Fibroblast of skin of left biceps (primary cell): Measurements from ENCODE around the gene NAE1.

Source experiments
- DNase-seq, 2 experiments: peaks; one replicate each; pipeline ENCODE4 v3.0.0-alpha.2; 2013; ENCODE audit warnings: low read depth in 2 of 2

NAE1 gene

GRCh38 chr16:66850115-66850815, 19.5 kb upstream of the NAE1 start:
- DNase-seq = no peak

GRCh38 chr16:66849549-66849948, 18.8 kb upstream of the NAE1 start:
- no peak for DNase-seq

GRCh38 chr16:66849021-66849420, 18.2 kb upstream of the NAE1 start:
- DNase-seq = no peak

GRCh38 chr16:66848172-66848571, 17.4 kb upstream of the NAE1 start:
- DNase-seq = no peak

- DNase-seq = no peak
Measured at GRCh38 chr16:66847533-66848067, 16.8 kb upstream of the NAE1 start.

- no peak for DNase-seq
Measured at GRCh38 chr16:66846831-66847230, 16.1 kb upstream of the NAE1 start.

GRCh38 chr16:66846266-66846665, 15.5 kb upstream of the NAE1 start:
- DNase-seq = no peak

- no peak for DNase-seq
Measured at GRCh38 chr16:66845791-66846221, 15.0 kb upstream of the NAE1 start.

GRCh38 chr16:66845080-66845410, 14.3 kb upstream of the NAE1 start:
- DNase-seq = no peak

GRCh38 chr16:66844342-66845079, 13.7 kb upstream of the NAE1 start, which contains the start of gene CA7:
TSS of gene CA7 (plus strand) at chr16:66844414. CDS start at chr16:66844488, 74 bp downstream.
- no peak for DNase-seq

- no peak for DNase-seq
Measured at GRCh38 chr16:66844009-66844341, 13.2 kb upstream of the NAE1 start.

GRCh38 chr16:66843191-66843590, 12.4 kb upstream of the NAE1 start:
- no peak for DNase-seq

GRCh38 chr16:66842765-66843164, 12.0 kb upstream of the NAE1 start:
- DNase-seq = no peak

GRCh38 chr16:66841366-66841765, 10.6 kb upstream of the NAE1 start:
- DNase-seq = no peak

- no peak for DNase-seq
Measured at GRCh38 chr16:66840883-66841282, 10.1 kb upstream of the NAE1 start.

- no peak for DNase-seq
Measured at GRCh38 chr16:66834746-66835145, 4.0 kb upstream of the NAE1 start.

- DNase-seq = peak in 1 of 2 experiments; percentile 5
Measured at GRCh38 chr16:66832661-66833305, 2.0 kb upstream of the NAE1 start.

GRCh38 chr16:66832190-66832589, 1.4 kb upstream of the NAE1 start:
- no peak for DNase-seq

GRCh38 chr16:66824006-66824405, 6.8 kb downstream of the NAE1 start:
- no peak for DNase-seq

GRCh38 chr16:66814734-66815133, 16.0 kb downstream of the NAE1 start:
- DNase-seq = no peak

GRCh38 chr16:66811043-66811442, 19.7 kb downstream of the NAE1 start:
- no peak for DNase-seq

GRCh38 chr16:66810391-66810790, 20.4 kb downstream of the NAE1 start:
- DNase-seq = no peak

- no peak for DNase-seq
Measured at GRCh38 chr16:66809765-66810164, 21.0 kb downstream of the NAE1 start.
